ENCODE measurements around the gene GPR39.

The GPR39 gene

GRCh38 chr2:132595186-132595585 lies 178.6 kb downstream of the GPR39 start:
- H3K36me3 Mint-ChIP-seq (ENCODE audit: low read depth): no peaks in the 10 kb centered on the region
- H3K9me3 Mint-ChIP-seq: peaks cover 2% of the 10 kb centered on the region

GRCh38 chr2:132595693-132596092 lies 179.1 kb downstream of the GPR39 start:
- no peaks in the 10 kb centered on the region for H3K36me3 Mint-ChIP-seq (ENCODE audit: low read depth)
- H3K9me3 Mint-ChIP-seq: peaks cover 2% of the 10 kb centered on the region
- H3K4me1 Mint-ChIP-seq (ENCODE audit: low read depth): no peaks in the 10 kb centered on the region
- no peaks in the 10 kb centered on the region for H3K27me3 Mint-ChIP-seq
- no peak overlapping the region for H3K4me3 Mint-ChIP-seq
- H3K27ac Mint-ChIP-seq: no peak overlapping the region
- no peak for DNase-seq

More at GRCh38 chr2:132595186-132595585, 178.6 kb downstream of the GPR39 start:
- no peak for DNase-seq
- no peak overlapping the region for H3K27ac Mint-ChIP-seq
- no peak overlapping the region for H3K4me3 Mint-ChIP-seq
- no peaks in the 10 kb centered on the region for H3K27me3 Mint-ChIP-seq
- no peaks in the 10 kb centered on the region for H3K4me1 Mint-ChIP-seq (ENCODE audit: low read depth)

DNA sequence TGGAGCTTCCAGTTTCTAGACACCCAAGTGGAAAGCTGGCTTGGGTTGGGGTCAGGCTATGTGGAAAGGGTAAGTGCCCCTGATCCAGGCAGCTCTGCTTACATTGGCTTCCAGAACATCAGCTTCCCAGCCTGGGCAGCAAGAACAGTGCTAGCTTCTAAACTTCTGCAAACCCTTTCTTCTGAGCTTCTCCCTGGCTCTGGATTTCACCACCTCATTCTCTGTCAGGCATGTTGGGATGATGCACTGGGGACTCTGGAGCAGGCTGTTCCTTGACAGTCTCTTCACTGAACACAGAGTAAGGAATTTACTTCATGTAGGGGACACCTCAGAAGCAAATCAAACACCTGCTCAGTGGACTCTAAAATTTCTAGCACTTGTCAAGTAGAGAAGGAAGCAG lies 180.6 kb downstream of the GPR39 start:
- Mint-ChIP-seq H3K36me3 (ENCODE audit: low read depth) (no peaks in the 10 kb centered on the region), H3K4me3 (no peak overlapping the region), H3K27ac (no peak overlapping the region), H3K4me1 (ENCODE audit: low read depth) (no peaks in the 10 kb centered on the region), H3K27me3 (no peaks in the 10 kb centered on the region), H3K9me3 (peaks cover 2% of the 10 kb centered on the region)
- DNase-seq: no peak

DNA sequence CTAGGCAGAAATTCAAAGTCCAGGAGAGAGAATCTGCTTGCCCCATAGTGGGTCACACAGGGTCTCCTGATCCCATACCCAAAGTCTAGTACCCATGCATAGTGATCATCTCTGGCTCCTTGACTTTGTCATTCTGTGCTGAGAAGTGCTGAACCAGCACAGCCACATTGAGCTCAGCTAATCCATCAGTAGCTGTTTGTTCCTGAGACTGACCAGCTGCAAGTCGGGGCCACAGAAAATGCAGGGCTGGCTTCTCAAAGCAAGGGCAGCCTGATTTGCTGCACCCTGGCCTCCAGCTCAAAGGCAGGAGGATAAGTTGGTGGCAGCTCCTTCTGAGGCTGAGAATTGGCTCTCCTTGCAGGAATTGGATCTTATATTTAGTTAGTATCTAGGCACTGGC lies 181.2 kb downstream of the GPR39 start:
- no peak for DNase-seq
- H3K9me3 Mint-ChIP-seq: peaks cover 2% of the 10 kb centered on the region
- no peak overlapping the region for H3K4me3 Mint-ChIP-seq
- no peaks in the 10 kb centered on the region for H3K4me1 Mint-ChIP-seq (ENCODE audit: low read depth)
- H3K27me3 Mint-ChIP-seq: no peaks in the 10 kb centered on the region
- H3K36me3 Mint-ChIP-seq (ENCODE audit: low read depth): no peaks in the 10 kb centered on the region
- no peak overlapping the region for H3K27ac Mint-ChIP-seq

DNA sequence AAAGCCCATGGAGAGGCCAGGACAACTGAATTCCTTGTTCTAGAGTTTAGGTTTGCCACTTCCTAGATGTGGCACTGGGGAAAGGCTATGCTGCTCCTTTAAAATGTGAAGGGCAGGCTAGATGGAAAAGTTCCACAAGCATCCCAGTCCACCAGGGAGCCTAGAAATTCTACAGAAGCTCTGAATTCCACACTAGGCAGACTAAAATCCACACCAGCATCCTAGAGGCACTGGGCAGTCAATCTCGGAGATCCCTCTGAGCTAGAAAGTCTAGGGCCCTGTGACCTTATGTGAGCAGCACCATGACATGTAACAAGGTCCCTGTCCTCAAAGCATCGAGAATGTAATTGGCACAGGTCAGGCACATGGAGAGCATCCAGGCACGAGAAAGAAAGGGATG lies 181.9 kb downstream of the GPR39 start:
- H3K9me3 Mint-ChIP-seq: peaks cover 2% of the 10 kb centered on the region
- no peak for DNase-seq
- no peaks in the 10 kb centered on the region for H3K4me1 Mint-ChIP-seq (ENCODE audit: low read depth)
- no peaks in the 10 kb centered on the region for H3K27me3 Mint-ChIP-seq
- no peaks in the 10 kb centered on the region for H3K36me3 Mint-ChIP-seq (ENCODE audit: low read depth)
- no peak overlapping the region for H3K27ac Mint-ChIP-seq
- H3K4me3 Mint-ChIP-seq: no peak overlapping the region

DNA sequence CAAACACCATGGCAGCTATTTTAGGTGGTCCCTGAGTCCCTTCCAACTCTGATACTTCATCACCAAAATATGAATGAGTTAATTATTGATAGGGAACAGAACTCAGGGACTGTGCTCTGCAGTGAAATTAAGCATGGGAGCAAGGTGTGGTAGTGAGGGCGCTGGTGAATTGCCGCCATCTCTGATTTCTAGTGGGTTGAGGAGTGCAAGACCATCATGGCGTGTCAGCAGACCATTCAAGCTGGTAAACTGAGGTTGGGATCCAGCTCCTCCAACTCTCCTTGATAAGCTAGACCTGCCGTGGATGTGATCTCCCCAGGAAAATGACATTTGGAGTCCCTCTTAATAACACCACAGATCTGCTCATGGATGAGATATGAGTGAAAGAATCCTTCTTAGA lies 183.0 kb downstream of the GPR39 start:
- no peak for DNase-seq
- no peak overlapping the region for H3K27ac Mint-ChIP-seq
- H3K4me3 Mint-ChIP-seq: no peak overlapping the region
- peaks cover 2% of the 10 kb centered on the region for H3K9me3 Mint-ChIP-seq
- H3K27me3 Mint-ChIP-seq: no peaks in the 10 kb centered on the region
- no peaks in the 10 kb centered on the region for H3K4me1 Mint-ChIP-seq (ENCODE audit: low read depth)
- no peaks in the 10 kb centered on the region for H3K36me3 Mint-ChIP-seq (ENCODE audit: low read depth)

DNA sequence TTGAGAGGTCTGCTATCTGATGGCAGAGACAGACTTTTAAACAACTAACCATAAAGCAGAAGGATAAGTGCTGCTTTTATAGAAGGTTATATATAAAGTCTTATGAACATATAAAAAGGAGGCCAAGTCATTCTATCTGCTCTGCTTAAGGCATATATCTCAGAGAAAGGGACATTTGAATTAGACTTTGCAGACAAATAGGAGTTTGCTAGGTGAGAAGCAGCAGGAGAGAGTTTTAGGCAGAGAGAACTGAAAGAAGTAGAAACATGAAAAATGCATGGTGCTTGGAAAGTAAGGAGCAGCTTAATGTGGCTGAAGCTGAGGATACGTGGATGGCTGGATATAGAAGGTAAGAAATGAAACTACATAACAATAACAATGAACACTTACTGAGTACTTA lies 188.0 kb downstream of the GPR39 start:
- no peaks in the 10 kb centered on the region for H3K4me1 Mint-ChIP-seq (ENCODE audit: low read depth)
- no peaks in the 10 kb centered on the region for H3K36me3 Mint-ChIP-seq (ENCODE audit: low read depth)
- DNase-seq: no peak
- no peak overlapping the region for H3K4me3 Mint-ChIP-seq
- no peaks in the 10 kb centered on the region for H3K27me3 Mint-ChIP-seq
- H3K27ac Mint-ChIP-seq: no peak overlapping the region
- no peaks in the 10 kb centered on the region for H3K9me3 Mint-ChIP-seq

DNA sequence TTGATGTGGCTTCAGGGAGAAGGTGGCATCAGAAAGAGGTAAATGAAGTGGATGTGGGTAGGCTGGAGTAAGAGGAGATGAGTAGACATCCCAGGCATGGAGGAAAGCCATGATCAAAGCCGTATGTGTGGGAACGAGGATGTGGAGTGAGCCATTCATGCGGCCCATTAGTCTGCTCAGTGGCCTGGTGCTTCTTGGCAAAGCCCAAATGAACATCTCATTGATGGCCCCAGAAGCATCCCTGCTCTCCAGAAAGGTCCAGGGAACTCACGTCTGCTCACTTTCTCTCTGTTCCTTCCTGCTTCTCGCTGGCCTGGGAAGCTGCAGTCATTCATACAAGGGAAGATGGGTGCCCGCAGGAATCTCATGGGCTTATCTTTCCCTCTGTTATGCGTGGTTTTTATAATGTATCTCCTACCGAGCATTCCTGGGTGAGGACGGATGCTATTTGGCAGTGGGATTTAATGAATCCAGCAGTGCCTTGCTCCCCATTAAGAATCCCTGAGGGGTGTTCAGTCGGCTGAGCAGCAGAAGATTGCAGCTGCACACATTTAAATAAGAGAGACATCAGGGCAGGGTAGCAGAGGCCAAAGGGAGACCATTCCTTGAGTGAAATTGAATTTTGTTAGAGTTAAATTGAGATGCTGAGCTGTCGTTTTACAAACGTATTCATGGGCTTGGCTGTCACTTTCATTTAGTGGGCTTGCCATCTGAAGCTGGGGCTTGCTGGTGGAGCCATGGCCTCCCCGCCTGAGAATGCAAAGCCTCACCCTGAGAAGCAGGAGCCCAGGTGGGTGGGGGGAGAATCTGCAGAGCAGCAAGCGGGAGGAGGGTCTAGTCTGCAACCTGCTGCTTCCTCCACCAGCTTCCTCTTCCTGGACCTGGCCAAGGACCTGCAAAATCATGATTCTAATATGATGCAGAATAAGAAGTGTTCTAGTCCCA lies 188.9 kb downstream of the GPR39 start:
- Mint-ChIP-seq H3K27ac (no peak overlapping the region), H3K4me3 (no peak overlapping the region), H3K36me3 (ENCODE audit: low read depth) (no peaks in the 10 kb centered on the region), H3K4me1 (ENCODE audit: low read depth) (no peaks in the 10 kb centered on the region), H3K27me3 (no peaks in the 10 kb centered on the region), H3K9me3 (no peaks in the 10 kb centered on the region)
- DNase-seq: no peak

DNA sequence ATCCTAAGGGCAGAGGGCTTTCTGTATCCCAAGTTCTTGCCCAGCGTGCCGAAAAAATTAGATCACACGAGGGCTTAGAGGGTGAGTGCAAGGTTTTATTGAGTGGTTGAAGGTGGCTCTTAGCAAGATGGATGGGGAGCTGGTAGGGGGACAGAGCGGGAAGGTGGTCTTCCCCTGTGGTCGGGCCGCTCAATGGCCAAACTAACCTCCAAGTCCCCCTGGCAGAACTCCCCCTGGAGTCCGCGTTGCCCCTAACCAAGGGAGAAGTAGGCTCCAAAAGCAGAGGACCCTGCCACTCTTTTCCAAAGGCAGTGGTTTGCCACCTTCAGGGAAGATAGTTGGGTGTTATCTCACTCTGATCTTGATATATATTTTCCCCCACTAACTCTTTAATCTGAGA lies 190.0 kb downstream of the GPR39 start:
- no peaks in the 10 kb centered on the region for H3K9me3 Mint-ChIP-seq
- no peak for DNase-seq
- no peaks in the 10 kb centered on the region for H3K4me1 Mint-ChIP-seq (ENCODE audit: low read depth)
- H3K4me3 Mint-ChIP-seq: no peak overlapping the region
- no peak overlapping the region for H3K27ac Mint-ChIP-seq
- no peaks in the 10 kb centered on the region for H3K36me3 Mint-ChIP-seq (ENCODE audit: low read depth)
- H3K27me3 Mint-ChIP-seq: no peaks in the 10 kb centered on the region

DNA sequence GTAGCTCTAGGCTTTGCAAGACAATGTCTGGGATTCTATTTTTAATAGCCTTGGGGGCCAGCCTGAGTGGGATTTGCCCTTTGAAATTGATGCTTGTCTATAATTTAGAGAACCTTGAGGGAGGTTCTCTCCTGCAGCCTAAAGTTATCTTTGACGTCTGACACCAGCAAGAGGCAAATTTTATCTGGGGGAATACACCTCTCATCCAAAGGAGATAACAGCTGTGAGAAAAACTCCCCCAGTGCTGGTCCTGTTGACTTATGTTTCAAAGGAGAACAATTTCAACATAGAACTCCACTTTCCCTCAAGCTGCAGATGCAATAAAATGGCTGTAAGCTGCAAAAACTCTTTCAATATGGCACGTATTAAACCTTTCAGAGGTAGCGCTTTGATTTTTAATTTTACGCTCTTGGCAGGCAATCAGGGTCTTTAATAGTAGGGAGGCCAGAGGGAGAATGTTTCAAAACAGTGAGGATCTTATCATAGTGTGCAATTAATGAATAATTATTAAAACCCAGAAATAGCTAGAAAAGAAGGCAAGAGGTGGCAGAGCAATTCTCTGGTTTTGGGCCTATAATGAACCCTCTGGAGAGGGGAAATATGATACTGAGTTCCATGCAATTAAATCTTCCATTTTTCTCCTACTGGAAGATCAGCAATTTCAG lies 191.0 kb downstream of the GPR39 start:
- Mint-ChIP-seq H3K9me3 (no peaks in the 10 kb centered on the region), H3K36me3 (ENCODE audit: low read depth) (no peaks in the 10 kb centered on the region), H3K27ac (no peak overlapping the region), H3K27me3 (no peaks in the 10 kb centered on the region), H3K4me3 (no peak overlapping the region), H3K4me1 (ENCODE audit: low read depth) (no peaks in the 10 kb centered on the region)
- DNase-seq: no peak

- no peaks in the 10 kb centered on the region for H3K27me3 Mint-ChIP-seq
- no peak overlapping the region for H3K4me3 Mint-ChIP-seq
- no peak overlapping the region for H3K27ac Mint-ChIP-seq
- DNase-seq: no peak
- H3K36me3 Mint-ChIP-seq (ENCODE audit: low read depth): no peaks in the 10 kb centered on the region
- H3K4me1 Mint-ChIP-seq (ENCODE audit: low read depth): no peaks in the 10 kb centered on the region
- no peaks in the 10 kb centered on the region for H3K9me3 Mint-ChIP-seq
Observed at GRCh38 chr2:132608311-132608710, 191.7 kb downstream of the GPR39 start.

DNA sequence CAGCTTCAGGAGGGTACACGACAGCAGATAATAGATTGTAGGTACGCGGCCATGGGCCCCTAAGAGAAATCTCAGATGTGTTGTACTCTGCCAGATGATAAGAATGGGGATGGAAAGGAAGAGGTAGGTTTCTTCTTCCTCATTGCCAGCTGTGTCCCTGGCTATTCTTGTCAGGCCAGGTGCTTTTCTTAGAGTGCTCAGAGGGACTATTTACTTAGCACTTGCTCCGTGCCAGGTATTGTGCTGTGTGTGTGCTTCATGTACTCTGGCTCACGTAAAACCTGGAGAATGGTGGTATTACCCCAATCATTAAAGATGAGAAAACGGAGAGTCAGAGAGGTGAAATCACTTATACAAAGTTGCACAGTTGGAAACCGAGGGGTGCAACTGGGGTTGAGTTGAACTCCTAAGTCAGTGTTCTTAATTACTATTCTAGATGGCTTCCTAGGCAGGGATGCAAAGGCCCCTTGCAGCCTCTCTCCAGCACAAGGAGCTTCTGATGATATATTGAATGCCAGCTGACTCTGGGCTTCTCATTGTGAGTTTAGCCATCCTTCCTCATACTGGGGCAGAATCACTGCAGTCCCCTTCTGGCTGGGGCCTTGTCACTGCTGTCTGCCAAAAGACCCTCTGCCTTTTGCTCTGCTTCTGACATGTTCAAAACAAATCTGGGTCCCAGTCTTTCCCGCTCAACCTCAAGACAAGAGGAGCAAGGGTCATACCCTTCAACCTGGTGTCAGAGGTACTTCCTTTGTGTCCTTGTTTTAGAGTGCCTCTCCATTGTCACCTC lies 192.7 kb downstream of the GPR39 start:
- H3K9me3 Mint-ChIP-seq: no peaks in the 10 kb centered on the region
- H3K4me3 Mint-ChIP-seq: no peak overlapping the region

GRCh38 chr2:132611719-132612118 lies 195.1 kb downstream of the GPR39 start:
- no peak for DNase-seq
- H3K4me1 Mint-ChIP-seq (ENCODE audit: low read depth): no peaks in the 10 kb centered on the region
- H3K4me3 Mint-ChIP-seq: no peak overlapping the region
- no peaks in the 10 kb centered on the region for H3K9me3 Mint-ChIP-seq
- H3K27ac Mint-ChIP-seq: no peak overlapping the region
- H3K27me3 Mint-ChIP-seq: no peaks in the 10 kb centered on the region
- H3K36me3 Mint-ChIP-seq (ENCODE audit: low read depth): no peaks in the 10 kb centered on the region

More for the DNA sequence above, 192.7 kb downstream of the GPR39 start:
- Mint-ChIP-seq H3K36me3 (ENCODE audit: low read depth) (no peaks in the 10 kb centered on the region), H3K27ac (no peak overlapping the region), H3K4me1 (ENCODE audit: low read depth) (no peaks in the 10 kb centered on the region), H3K27me3 (no peaks in the 10 kb centered on the region)
- DNase-seq: no peak

DNA sequence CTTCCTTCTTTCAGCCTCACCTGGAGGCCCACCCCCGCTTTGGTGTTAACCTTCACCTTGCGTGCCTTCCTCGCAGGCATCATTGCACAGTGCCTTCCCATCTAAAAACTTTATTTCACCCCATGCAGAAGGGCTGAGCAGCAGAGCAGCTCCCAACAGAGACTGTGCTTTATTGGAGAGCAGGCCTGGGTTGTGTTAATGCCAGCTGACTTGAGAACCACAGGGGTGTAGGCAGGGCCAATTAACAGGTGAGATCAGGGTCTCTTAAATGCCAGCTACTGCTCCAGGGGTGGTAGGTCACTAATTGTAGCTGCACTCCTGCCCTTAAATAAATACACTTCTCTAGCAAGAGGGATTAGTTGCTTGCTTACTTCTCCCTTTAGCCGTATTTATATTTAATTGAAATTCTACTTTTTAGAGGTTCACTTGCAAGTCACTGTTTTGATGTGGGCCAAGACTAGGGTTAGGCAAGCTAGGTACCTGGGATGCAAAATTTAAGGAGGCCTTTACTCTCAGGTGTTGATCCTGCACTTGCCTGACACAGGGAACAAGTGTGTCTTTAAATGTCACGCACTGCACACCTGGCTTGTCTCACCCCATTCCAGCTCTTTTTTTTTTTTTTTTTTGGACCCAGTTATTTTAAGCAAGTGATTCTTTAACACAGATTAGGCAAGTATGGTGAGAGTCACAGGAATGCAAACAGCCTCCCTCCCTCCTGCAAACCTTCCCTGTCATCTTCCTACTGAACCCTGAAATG lies 198.9 kb downstream of the GPR39 start:
- Mint-ChIP-seq H3K36me3 (ENCODE audit: low read depth) (no peaks in the 10 kb centered on the region), H3K27ac (no peak overlapping the region)
- no peak for DNase-seq

More for the DNA sequence above, 198.9 kb downstream of the GPR39 start:
- no peaks in the 10 kb centered on the region for H3K9me3 Mint-ChIP-seq
- H3K27me3 Mint-ChIP-seq: no peaks in the 10 kb centered on the region
- H3K4me1 Mint-ChIP-seq (ENCODE audit: low read depth): no peaks in the 10 kb centered on the region
- no peak overlapping the region for H3K4me3 Mint-ChIP-seq
